ENCODE results near the gene SIM1. TPM values are rescaled to one million over a fixed set of nuclear protein-coding genes. Genes with fewer than 3 reads are reported as not detected.

The SIM1 gene
- total RNA-seq, 4 donors from 2014 or later, result not detected

DNA sequence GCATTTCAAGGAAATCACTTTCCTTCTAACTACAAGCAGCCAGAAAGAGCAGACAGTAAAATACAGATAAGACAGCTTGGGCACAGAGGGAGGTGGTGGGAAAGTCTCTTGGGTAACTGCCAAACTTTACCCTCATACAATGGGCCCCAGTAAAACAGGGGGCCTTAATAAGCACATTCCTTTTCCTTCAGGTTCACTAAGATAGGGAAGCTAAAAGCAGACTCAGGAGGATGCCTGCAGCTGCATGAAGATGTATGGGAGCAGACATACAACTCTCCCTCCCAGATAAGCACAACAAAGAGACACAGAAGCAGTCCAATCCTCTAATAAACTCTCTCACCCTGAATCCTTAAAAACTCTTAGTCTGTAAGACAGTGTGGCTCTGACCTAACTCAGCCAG, 49.0 kb downstream of the SIM1 start:
- no peak for DNase-seq
- H3K27ac ChIP-seq, result no peak overlapping the region
- no peaks in the 10 kb centered on the region for H3K36me3 ChIP-seq
- no peak for TF ChIP-seq POLR2AphosphoS5 (IDR thresholded peaks at IDR 0.05)
- TF ChIP-seq EP300 (IDR thresholded peaks at IDR 0.05; ENCODE audit: low read depth), result no peak
- no peak for TF ChIP-seq POLR2A (IDR thresholded peaks at IDR 0.05)
- TF ChIP-seq, protein P1, sequence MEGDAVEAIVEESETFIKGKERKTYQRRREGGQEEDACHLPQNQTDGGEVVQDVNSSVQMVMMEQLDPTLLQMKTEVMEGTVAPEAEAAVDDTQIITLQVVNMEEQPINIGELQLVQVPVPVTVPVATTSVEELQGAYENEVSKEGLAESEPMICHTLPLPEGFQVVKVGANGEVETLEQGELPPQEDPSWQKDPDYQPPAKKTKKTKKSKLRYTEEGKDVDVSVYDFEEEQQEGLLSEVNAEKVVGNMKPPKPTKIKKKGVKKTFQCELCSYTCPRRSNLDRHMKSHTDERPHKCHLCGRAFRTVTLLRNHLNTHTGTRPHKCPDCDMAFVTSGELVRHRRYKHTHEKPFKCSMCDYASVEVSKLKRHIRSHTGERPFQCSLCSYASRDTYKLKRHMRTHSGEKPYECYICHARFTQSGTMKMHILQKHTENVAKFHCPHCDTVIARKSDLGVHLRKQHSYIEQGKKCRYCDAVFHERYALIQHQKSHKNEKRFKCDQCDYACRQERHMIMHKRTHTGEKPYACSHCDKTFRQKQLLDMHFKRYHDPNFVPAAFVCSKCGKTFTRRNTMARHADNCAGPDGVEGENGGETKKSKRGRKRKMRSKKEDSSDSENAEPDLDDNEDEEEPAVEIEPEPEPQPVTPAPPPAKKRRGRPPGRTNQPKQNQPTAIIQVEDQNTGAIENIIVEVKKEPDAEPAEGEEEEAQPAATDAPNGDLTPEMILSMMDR (IDR thresholded peaks at IDR 0.05), result no peak
- H3K9me3 ChIP-seq, result no peaks in the 10 kb centered on the region
- H3K27me3 ChIP-seq, result no peaks in the 10 kb centered on the region
- no peaks in the 10 kb centered on the region for H3K4me1 ChIP-seq
- in situ Hi-C loops (cut with MboI; ENCODE audit: low pct_ligation_motif_present in 1 of 4, low pct_unique_long_range_greater_than_20kb in 1 of 4, low sequenced_read_pairs in 3 of 4), result no loop called here
- no peak overlapping the region for H3K4me3 ChIP-seq
- intact Hi-C loops (cut with DNase I; ENCODE audit: low total_unique reads), result no loop called here

DNA sequence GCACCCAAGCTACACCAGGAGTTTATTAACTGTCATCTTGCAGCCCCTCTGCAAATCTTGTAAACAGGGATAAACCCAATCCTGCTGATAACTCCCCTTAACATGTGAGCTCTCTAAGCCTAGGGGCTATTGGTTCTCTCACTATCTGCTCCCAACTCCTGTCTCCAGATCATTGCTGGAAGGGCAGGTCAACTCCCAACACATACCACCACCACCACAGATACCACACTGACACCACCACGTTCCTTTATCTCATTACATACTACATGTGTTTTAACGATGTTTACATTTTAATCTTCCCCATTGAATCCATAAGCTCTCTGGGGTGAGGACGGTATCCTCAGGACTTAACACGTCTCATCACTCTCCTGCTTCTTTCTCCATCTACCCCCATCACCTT, 51.8 kb downstream of the SIM1 start:
- no peak overlapping the region for H3K27ac ChIP-seq
- TF ChIP-seq POLR2A (IDR thresholded peaks at IDR 0.05) (no peak), EP300 (IDR thresholded peaks at IDR 0.05; ENCODE audit: low read depth) (no peak), POLR2AphosphoS5 (IDR thresholded peaks at IDR 0.05) (no peak)
- TF ChIP-seq, protein P1 (IDR thresholded peaks at IDR 0.05), result no peak
- 32 to 69% methylated on average over 3 to 4 of the region's 4 CpGs for WGBS, 2 donors (ENCODE audit: low coverage in 1 of 2)
- intact Hi-C loops (cut with DNase I; ENCODE audit: low total_unique reads) (loop anchor here (5.0 kb wide), 1 partner anchor 1016 kb away; no protein-coding TSS in a partner anchor), in situ Hi-C loops (cut with MboI; ENCODE audit: low pct_ligation_motif_present in 1 of 4, low pct_unique_long_range_greater_than_20kb in 1 of 4, low sequenced_read_pairs in 3 of 4) (no loop called here)
- no peak overlapping the region for H3K4me3 ChIP-seq
- peaks cover 5% of the 10 kb centered on the region for H3K27me3 ChIP-seq
- no peaks in the 10 kb centered on the region for H3K36me3 ChIP-seq
- H3K9me3 ChIP-seq, result no peaks in the 10 kb centered on the region
- no peaks in the 10 kb centered on the region for H3K4me1 ChIP-seq
- DNase-seq, result no peak

DNA sequence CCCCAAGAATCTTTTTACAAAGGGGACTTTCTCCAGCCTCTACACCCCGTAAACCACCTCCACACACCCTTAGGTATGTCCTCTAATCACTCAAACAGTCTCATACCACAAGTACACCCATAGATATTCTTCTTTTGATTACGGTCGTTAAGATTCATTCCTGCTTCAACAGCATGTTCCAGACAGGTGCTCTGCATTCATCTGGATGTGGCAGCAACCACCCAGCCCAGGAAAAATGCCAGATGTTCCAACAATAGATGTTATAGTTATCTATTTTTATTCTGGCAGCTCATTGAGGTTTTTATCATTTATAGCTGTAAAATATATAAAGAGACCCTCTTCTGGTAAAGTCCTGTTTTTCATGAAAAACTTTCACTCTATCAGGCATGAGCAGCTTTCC, 60.7 kb downstream of the SIM1 start:
- in situ Hi-C loops (cut with MboI; ENCODE audit: low pct_ligation_motif_present in 1 of 4, low pct_unique_long_range_greater_than_20kb in 1 of 4, low sequenced_read_pairs in 3 of 4) (no loop called here), intact Hi-C loops (cut with DNase I; ENCODE audit: low total_unique reads) (no loop called here)
- Histone ChIP-seq H3K4me1 (no peaks in the 10 kb centered on the region), H3K4me3 (no peak overlapping the region), H3K9me3 (no peaks in the 10 kb centered on the region), H3K27ac (no peak overlapping the region), H3K36me3 (no peaks in the 10 kb centered on the region), H3K27me3 (peaks cover 5% of the 10 kb centered on the region)
- WGBS, 2 donors (ENCODE audit: low coverage in 1 of 2), result 47 to 50% methylated on average over 3 of the region's 3 CpGs
- no peak for DNase-seq
- TF ChIP-seq EP300 (IDR thresholded peaks at IDR 0.05; ENCODE audit: low read depth) (no peak), POLR2A (IDR thresholded peaks at IDR 0.05) (no peak), POLR2AphosphoS5 (IDR thresholded peaks at IDR 0.05) (no peak)
- TF ChIP-seq, protein P1 (IDR thresholded peaks at IDR 0.05), result no peak

DNA sequence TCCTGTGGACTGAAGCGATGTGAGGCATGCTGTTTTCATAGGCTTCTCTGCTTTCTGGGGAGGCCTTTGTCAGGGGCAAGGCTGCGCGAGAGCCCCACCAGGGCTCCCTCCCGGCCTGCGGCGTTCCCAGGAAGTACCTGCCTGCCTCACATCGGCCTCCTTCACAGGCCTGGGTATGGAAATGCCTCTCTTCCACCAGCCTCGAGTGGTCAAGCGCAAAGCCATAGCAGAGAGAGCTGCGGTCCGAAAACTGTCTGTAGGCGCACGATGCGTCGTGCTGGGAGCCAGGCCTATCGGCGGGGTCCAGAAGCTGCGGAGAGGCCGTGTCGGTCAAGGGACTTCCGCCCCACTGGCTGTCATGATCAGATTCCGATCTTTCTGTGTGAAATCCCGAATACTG, 71.2 kb downstream of the SIM1 start:
- no peaks in the 10 kb centered on the region for H3K9me3 ChIP-seq
- intact Hi-C loops (cut with DNase I; ENCODE audit: low total_unique reads), result no loop called here
- DNase-seq, result no peak
- in situ Hi-C loops (cut with MboI; ENCODE audit: low pct_ligation_motif_present in 1 of 4, low pct_unique_long_range_greater_than_20kb in 1 of 4, low sequenced_read_pairs in 3 of 4), result no loop called here
- TF ChIP-seq POLR2A (IDR thresholded peaks at IDR 0.05) (no peak), POLR2AphosphoS5 (IDR thresholded peaks at IDR 0.05) (no peak), EP300 (IDR thresholded peaks at IDR 0.05; ENCODE audit: low read depth) (no peak)
- TF ChIP-seq, protein P1 (IDR thresholded peaks at IDR 0.05), result no peak
- H3K27ac ChIP-seq, result no peak overlapping the region
- no peaks in the 10 kb centered on the region for H3K4me1 ChIP-seq
- H3K36me3 ChIP-seq, result no peaks in the 10 kb centered on the region
- WGBS, 2 donors (ENCODE audit: low coverage in 1 of 2), result 94 to 98% methylated on average over 13 to 23 of the region's 23 CpGs
- H3K27me3 ChIP-seq, result no peaks in the 10 kb centered on the region
- no peak overlapping the region for H3K4me3 ChIP-seq

Measured in transverse colon (tissue), 4 donors.